GM21529 (cell line): ENCODE results near the gene PAQR3.

Source experiments
- ATAC-seq: cut with Tn5 transposase; IDR thresholded peaks from one replicate; pipeline ENCODE4 v1.9.1; 2021; ENCODE audit not compliant: unreplicated experiment

Gene PAQR3

GRCh38 chr4:78863254-78863869 is 75.9 kb downstream of the PAQR3 start:
- ATAC-seq: peak; percentile 74

GRCh38 chr4:78862314-78862737 is 76.9 kb downstream of the PAQR3 start:
- ATAC-seq: no peak
